Ramos (cell line): ENCODE measurements around the gene PCSK1N.
"Not testable (repeated sequence)": the region's sequence is repeated elsewhere in the genome, so short reads cannot be mapped to it uniquely, and the experiment has no call there.

Source experiments
- in situ Hi-C: fragments of 300-500 bp; cut with MboI; formaldehyde crosslinking; loops from one replicate; pipeline ENCODE4 v1.14.3; 2022; ENCODE audit warnings: low sequenced_read_pairs; ENCODE audit not compliant: unreplicated experiment

PCSK1N gene

GRCh38 chrX:48826135-48826875 is 9.1 kb downstream of the PCSK1N start, which contains the start of gene ERAS:
Gene ERAS (plus strand): TSS chrX:48826513. CDS start chrX:48829124, 2,611 bp downstream.
- in situ Hi-C loops = no loop called here

GRCh38 chrX:48824066-48824465 is 11.3 kb downstream of the PCSK1N start:
- in situ Hi-C loops = no loop called here

- in situ Hi-C loops = no loop called here
These were observed 12.4 kb downstream of the PCSK1N start for GRCh38 chrX:48823053-48823452.

GRCh38 chrX:48819394-48819793 is 16.0 kb downstream of the PCSK1N start:
- in situ Hi-C loops = not testable (repeated sequence)

GRCh38 chrX:48818866-48819265 is 16.5 kb downstream of the PCSK1N start:
- in situ Hi-C loops = no loop called here

- in situ Hi-C loops = no loop called here
These were observed 17.3 kb downstream of the PCSK1N start for GRCh38 chrX:48818098-48818497.

GRCh38 chrX:48816014-48816810 is 19.2 kb downstream of the PCSK1N start:
- in situ Hi-C loops = no loop called here

GRCh38 chrX:48815266-48815665 is 20.1 kb downstream of the PCSK1N start:
- in situ Hi-C loops = no loop called here

GRCh38 chrX:48814722-48815121 is 20.7 kb downstream of the PCSK1N start:
- in situ Hi-C loops = no loop called here

GRCh38 chrX:48813644-48814043 is 21.8 kb downstream of the PCSK1N start:
- in situ Hi-C loops = no loop called here

GRCh38 chrX:48806081-48806480 is 29.3 kb downstream of the PCSK1N start:
- in situ Hi-C loops = no loop called here

- in situ Hi-C loops = no loop called here
These were observed 32.6 kb downstream of the PCSK1N start for GRCh38 chrX:48802905-48803200.

- in situ Hi-C loops = no loop called here
These were observed 33.1 kb downstream of the PCSK1N start for GRCh38 chrX:48802089-48802904.

- in situ Hi-C loops = no loop called here
These were observed 33.9 kb downstream of the PCSK1N start, which contains the start of gene HDAC6 for GRCh38 chrX:48801280-48802088. Gene HDAC6 (plus strand): TSS chrX:48802067. CDS start chrX:48802693, 626 bp downstream.

GRCh38 chrX:48800574-48801279 is 34.7 kb downstream of the PCSK1N start:
- in situ Hi-C loops = no loop called here

- in situ Hi-C loops = no loop called here
These were observed 37.1 kb downstream of the PCSK1N start for GRCh38 chrX:48798318-48798717.

- in situ Hi-C loops = no loop called here
These were observed 40.4 kb downstream of the PCSK1N start for GRCh38 chrX:48794911-48795515.

- in situ Hi-C loops = no loop called here
These were observed 41.0 kb downstream of the PCSK1N start for GRCh38 chrX:48794340-48794910.

GRCh38 chrX:48793935-48794334 is 41.5 kb downstream of the PCSK1N start:
- in situ Hi-C loops = no loop called here
